Tibial artery (tissue), 4 donors: ENCODE data around the gene EXOC8.

Source experiments
- DNase-seq, 2 donors: peaks; one replicate each; pipeline ENCODE4 v3.0.0-alpha.2; 2019
- H3K27ac ChIP-seq, 2 donors: fragments of 200-600 bp; sonication (generic) in 1 of 2; 1 replicate in 1 of 2; 2 replicates in 1 of 2; pipeline ENCODE4 v1.5.1; 2018 to 2019; ENCODE audit warnings: mild to moderate bottlenecking in 1 of 2
- H3K27me3 ChIP-seq, 2 donors: fragments of 200-600 bp; sonication (generic) in 1 of 2; one replicate each; pipeline versions ENCODE4 v1.5.1 to v1.6.0; 2016 to 2019
- H3K36me3 ChIP-seq, 3 donors: fragments of 200-600 bp; sonication (generic) in 2 of 3; one replicate each; pipeline ENCODE4 v1.5.1; 2016 to 2019; ENCODE audit warnings: mild to moderate bottlenecking in 2 of 3
- H3K4me1 ChIP-seq, 4 donors: fragments of 200-600 bp; sonication (generic) in 2 of 4; 1 replicate in 3 of 4; 2 replicates in 1 of 4; pipeline ENCODE4 v1.5.1; 2016 to 2019
- H3K4me3 ChIP-seq, 2 donors: fragments of 200-600 bp; sonication (generic) in 1 of 2; 1 replicate in 1 of 2; 2 replicates in 1 of 2; pipeline ENCODE4 v1.5.1; 2018 to 2019; ENCODE audit warnings: mild to moderate bottlenecking in 2 of 2
- H3K9me3 ChIP-seq, 3 donors: fragments of 200-600 bp; sonication (generic) in 1 of 3; one replicate each; pipeline ENCODE4 v1.5.1; 2016 to 2019
- CTCF ChIP-seq, 2 experiments: fragments of 200-600 bp in 1 of 2; fragments of 450-650 bp in 1 of 2; IDR thresholded peaks; one replicate each; pipeline ENCODE4 v1.5.1; 2017 to 2019; ENCODE audit warnings: antibody characterized with exemption in 2 of 2, mild to moderate bottlenecking in 1 of 2, moderate library complexity in 1 of 2
- intact Hi-C: fragments of 100-400 bp; cut with DNase I; formaldehyde crosslinking; loops from one replicate; pipeline ENCODE4 v1.15.0; 2023; ENCODE audit warnings: low total_unique reads

EXOC8 gene

GRCh38 chr1:231374394-231374793 lies 36.7 kb upstream of the EXOC8 start:
- Histone ChIP-seq H3K27me3 (no peaks in the 10 kb centered on the region), H3K4me3 (no peak overlapping the region), H3K9me3 (no peaks in the 10 kb centered on the region), H3K4me1 (peaks cover 0 to 13% (median 4%) of the 10 kb centered on the region in 4 donors), H3K27ac (no peak overlapping the region), H3K36me3 (peaks cover 0 to 6% (median 5%) of the 10 kb centered on the region in 3 donors)
- no peak for TF ChIP-seq CTCF (IDR thresholded peaks at IDR 0.05)
- DNase-seq: no peak
- intact Hi-C loops: no loop called here

GRCh38 chr1:231372501-231372900 lies 34.8 kb upstream of the EXOC8 start:
- H3K4me3 ChIP-seq: no peak overlapping the region
- TF ChIP-seq CTCF (IDR thresholded peaks at IDR 0.05): no peak
- H3K4me1 ChIP-seq: peaks cover 0 to 7% (median 3%) of the 10 kb centered on the region in 4 donors
- peaks cover 0 to 23% (median 13%) of the 10 kb centered on the region in 3 donors for H3K36me3 ChIP-seq
- H3K27me3 ChIP-seq: no peaks in the 10 kb centered on the region
- no peak overlapping the region for H3K27ac ChIP-seq
- intact Hi-C loops: no loop called here
- no peak for DNase-seq
- no peaks in the 10 kb centered on the region for H3K9me3 ChIP-seq

GRCh38 chr1:231369282-231369681 lies 31.6 kb upstream of the EXOC8 start:
- no peak for DNase-seq
- Histone ChIP-seq H3K36me3 (peaks cover 11 to 38% (median 33%) of the 10 kb centered on the region in 3 donors), H3K9me3 (no peaks in the 10 kb centered on the region), H3K4me3 (no peak overlapping the region), H3K27me3 (no peaks in the 10 kb centered on the region), H3K27ac (no peak overlapping the region), H3K4me1 (no peaks in the 10 kb centered on the region)
- no peak for TF ChIP-seq CTCF (IDR thresholded peaks at IDR 0.05)
- intact Hi-C loops: loop anchor here (10.0 kb wide), 1 partner anchor 56 kb away; the partner anchor contains the start of gene EGLN1

- no peak for TF ChIP-seq CTCF (IDR thresholded peaks at IDR 0.05)
- Histone ChIP-seq H3K27ac (no peak overlapping the region), H3K4me3 (no peak overlapping the region), H3K9me3 (no peaks in the 10 kb centered on the region), H3K36me3 (peaks cover 11 to 35% (median 28%) of the 10 kb centered on the region in 3 donors), H3K27me3 (no peaks in the 10 kb centered on the region), H3K4me1 (no peaks in the 10 kb centered on the region)
- intact Hi-C loops: loop anchor here (10.0 kb wide), 1 partner anchor 61 kb away; the partner anchor contains the start of gene EGLN1
- no peak for DNase-seq
Measured at GRCh38 chr1:231364192-231364591, 26.5 kb upstream of the EXOC8 start.

- H3K27me3 ChIP-seq: no peaks in the 10 kb centered on the region
- H3K9me3 ChIP-seq: no peaks in the 10 kb centered on the region
- H3K4me3 ChIP-seq: no peak overlapping the region
- no peaks in the 10 kb centered on the region for H3K4me1 ChIP-seq
- H3K36me3 ChIP-seq: peaks cover 11 to 30% (median 25%) of the 10 kb centered on the region in 3 donors
- intact Hi-C loops: loop anchor here (10.0 kb wide), 1 partner anchor 61 kb away; the partner anchor contains the start of gene EGLN1
- no peak overlapping the region for H3K27ac ChIP-seq
- DNase-seq: no peak
- TF ChIP-seq CTCF (IDR thresholded peaks at IDR 0.05): no peak
Measured at GRCh38 chr1:231363624-231364023, 26.0 kb upstream of the EXOC8 start.

- no peak for TF ChIP-seq CTCF (IDR thresholded peaks at IDR 0.05)
- intact Hi-C loops: loop anchor here (10.0 kb wide), 1 partner anchor 62 kb away; the partner anchor contains the start of gene EGLN1
- Histone ChIP-seq H3K27me3 (no peaks in the 10 kb centered on the region), H3K36me3 (peaks cover 11 to 21% (median 18%) of the 10 kb centered on the region in 3 donors), H3K4me1 (peaks cover 0 to 5% (median 2%) of the 10 kb centered on the region in 4 donors), H3K9me3 (no peaks in the 10 kb centered on the region), H3K4me3 (no peak overlapping the region), H3K27ac (no peak overlapping the region)
- DNase-seq: no peak
Measured at GRCh38 chr1:231362325-231362724, 24.7 kb upstream of the EXOC8 start.
